Fibroblast of skin of right quadriceps (primary cell): ENCODE measurements around the gene NKX2-4.

Experiments
- DNase-seq: peaks from one replicate; pipeline ENCODE4 v3.0.0-alpha.2; 2013

Gene NKX2-4

DNA sequence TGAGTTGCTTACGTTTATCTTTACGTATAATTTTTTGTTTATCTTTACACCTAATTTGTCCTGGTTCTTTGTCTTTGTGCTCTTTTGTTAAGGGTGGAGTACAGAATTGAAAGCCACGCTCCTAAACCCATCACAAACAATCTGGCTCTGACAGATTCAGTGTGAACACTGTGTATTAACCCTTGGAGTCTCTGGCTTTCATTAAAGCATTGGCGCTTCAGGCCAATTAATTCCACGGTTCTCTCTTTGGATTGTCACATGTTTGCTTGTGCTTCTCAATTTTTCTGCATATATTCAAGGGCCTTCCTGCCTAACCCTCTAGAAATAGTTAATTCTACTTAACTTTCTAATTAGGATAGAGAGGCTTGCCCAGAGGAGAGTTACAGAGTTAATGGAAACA lies 38.6 kb downstream of the NKX2-4 start:
- DNase-seq: no peak

DNA sequence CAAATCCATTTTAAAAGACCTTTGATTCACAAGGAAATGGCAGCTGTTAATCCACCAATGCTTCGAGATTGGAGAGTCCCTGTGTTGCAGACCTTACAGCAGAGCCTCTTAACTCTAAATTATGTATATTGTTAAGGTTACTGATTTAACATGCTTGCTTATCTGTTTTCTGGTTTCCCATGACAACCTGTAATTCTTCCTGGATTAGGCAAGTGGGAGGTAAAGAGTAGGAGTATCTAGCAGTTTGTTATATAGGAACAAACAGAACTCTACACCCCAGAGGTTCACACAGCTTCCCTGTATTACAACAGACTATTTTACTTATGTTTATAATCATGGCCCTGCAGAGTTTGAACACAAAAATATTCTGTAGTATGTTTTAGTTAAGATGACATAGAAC lies 39.5 kb downstream of the NKX2-4 start:
- DNase-seq: no peak

DNA sequence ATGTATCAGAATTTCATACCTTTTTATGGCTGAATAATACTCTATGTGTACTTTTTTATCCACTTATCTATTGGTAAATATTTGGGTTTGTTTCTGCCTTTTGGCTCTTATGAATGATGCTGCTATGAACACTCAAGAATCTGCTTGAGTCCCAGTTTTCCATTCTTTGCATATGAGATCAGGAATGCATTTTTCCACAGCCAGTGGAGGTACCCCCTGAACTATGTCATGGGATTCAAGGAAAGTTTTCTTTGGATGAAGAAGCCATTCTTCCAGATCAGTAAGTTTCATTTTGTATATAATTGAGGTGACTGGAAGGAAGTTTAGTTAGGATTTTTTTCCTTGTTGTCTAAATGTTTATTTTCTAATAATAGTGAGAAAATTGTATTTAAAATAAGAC lies 40.9 kb downstream of the NKX2-4 start:
- no peak for DNase-seq

DNA sequence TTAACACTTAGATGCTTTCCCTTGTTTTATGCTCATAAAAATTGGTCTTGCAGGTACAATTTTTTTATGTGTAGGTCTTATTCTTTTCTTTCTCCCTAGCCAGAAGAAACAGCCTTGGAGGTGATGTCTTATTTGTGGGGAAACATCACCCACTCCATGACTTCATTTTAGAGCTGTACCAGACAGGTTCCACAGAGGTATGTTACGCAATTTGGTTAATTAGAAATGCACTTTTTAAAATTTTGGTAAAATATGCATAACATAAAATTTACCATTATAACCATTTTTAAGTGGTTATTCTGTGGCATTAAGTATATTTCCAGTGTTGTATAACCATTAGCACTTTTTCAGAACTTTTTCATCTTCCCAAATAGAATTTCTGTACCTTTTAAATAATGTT lies 41.3 kb downstream of the NKX2-4 start:
- DNase-seq: no peak

DNA sequence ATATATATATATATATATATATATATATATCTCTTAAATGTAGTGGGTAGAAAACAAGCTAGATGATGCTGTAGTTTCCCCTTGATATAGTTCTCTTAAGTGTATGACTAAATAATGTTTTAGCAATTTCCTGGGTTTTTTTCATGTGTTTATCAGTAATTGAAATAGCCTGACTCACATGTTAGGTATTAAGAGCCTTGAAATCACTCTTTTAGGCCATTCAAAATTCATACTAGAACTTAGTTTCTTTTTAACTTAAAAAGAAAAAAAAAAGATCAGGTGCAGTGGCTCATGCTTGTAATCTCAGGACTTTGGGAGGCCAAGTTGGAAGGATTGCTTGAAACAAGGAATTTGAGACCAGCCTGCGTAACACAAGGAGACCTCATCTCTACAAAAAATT lies 44.1 kb downstream of the NKX2-4 start:
- peak; percentile 25 for DNase-seq

DNA sequence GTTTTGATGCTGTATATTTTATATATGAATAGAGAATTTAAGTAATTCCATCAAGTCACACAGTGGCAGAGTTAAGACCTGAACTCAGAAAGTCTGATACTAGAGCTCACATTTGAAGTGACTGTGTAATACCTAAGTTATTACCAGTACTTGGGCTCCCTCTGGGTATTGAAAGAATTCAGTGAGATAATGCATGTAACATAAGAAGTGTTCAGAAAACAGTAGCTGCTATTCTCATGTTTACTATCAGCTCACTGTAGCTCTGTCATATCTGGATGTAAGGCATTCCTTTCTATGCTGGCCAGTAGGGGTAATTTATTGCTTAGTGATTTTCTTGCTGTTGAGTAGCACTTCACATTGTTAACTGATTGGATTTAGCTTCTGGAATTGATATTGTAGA lies 44.6 kb downstream of the NKX2-4 start:
- peak; percentile 57 for DNase-seq
